OCI-LY7 (cell line): Measurements from ENCODE around the gene HMOX2.

Experiments
- EZH2phosphoT487 ChIP-seq: fragments of 200-600 bp; sonication (generic); IDR thresholded peaks from 2 replicates; pipeline ENCODE4 v1.6.1; 2018; ENCODE audit warnings: low read depth, borderline replicate concordance, mild to moderate bottlenecking, mixed run types, antibody characterized with exemption, low read length, moderate library complexity, mixed read lengths
- TF ChIP-seq, protein P1 (sequence below): fragments of 200-600 bp; sonication (generic); conservative IDR thresholded peaks from 2 replicates; pipeline ENCODE4 v1.5.1; 2014; ENCODE audit warnings: mild to moderate bottlenecking, antibody characterized with exemption, low read length, moderate library complexity, mixed read lengths

DNA sequence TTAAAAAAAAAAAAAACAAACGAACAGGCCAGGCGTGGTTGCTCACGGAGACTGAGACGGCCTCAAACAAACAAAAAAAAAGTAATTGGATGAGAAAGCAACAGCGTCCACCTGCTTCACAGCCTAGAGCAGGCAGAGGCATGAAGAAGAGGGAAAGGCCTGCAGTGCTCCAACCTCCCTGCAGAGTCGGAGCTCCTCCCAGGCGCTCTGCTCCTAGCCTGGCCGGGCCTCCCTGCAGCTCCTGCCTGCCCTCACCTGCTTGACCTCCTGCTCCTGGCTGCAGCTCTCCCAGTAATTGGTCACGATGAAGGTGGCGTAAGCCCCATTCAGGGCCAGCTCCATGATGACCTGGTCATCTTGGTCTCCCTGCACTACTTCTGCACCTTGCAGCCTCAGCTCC lies 7.2 kb upstream of the HMOX2 start:
- TF ChIP-seq, protein P1, sequence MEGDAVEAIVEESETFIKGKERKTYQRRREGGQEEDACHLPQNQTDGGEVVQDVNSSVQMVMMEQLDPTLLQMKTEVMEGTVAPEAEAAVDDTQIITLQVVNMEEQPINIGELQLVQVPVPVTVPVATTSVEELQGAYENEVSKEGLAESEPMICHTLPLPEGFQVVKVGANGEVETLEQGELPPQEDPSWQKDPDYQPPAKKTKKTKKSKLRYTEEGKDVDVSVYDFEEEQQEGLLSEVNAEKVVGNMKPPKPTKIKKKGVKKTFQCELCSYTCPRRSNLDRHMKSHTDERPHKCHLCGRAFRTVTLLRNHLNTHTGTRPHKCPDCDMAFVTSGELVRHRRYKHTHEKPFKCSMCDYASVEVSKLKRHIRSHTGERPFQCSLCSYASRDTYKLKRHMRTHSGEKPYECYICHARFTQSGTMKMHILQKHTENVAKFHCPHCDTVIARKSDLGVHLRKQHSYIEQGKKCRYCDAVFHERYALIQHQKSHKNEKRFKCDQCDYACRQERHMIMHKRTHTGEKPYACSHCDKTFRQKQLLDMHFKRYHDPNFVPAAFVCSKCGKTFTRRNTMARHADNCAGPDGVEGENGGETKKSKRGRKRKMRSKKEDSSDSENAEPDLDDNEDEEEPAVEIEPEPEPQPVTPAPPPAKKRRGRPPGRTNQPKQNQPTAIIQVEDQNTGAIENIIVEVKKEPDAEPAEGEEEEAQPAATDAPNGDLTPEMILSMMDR, result no peak
- TF ChIP-seq EZH2phosphoT487, result no peak
